A549 (cell line): ENCODE data around the gene SEC23IP.
"Not testable (repeated sequence)": the region's sequence is repeated elsewhere in the genome, so short reads cannot be mapped to it uniquely, and the experiment has no call there.

Source experiments
- CHD2 ChIP-seq: fragments of 150-350 bp; IDR thresholded peaks from 2 replicates; pipeline ENCODE4 v1.6.1; 2014; ENCODE audit warnings: low read length; ENCODE audit not compliant: partially characterized antibody
- CHD4 ChIP-seq: fragments of 200-600 bp; sonication (generic); IDR thresholded peaks from 2 replicates; pipeline ENCODE4 v1.6.1; 2016; ENCODE audit warnings: antibody characterized with exemption, mild to moderate bottlenecking, borderline replicate concordance
- CTCF ChIP-seq: fragments of >200 bp; sonication (Bioruptor Twin); formaldehyde crosslinking; IDR thresholded peaks from 3 replicates; pipeline ENCODE4 v1.5.1; 2016
- ESRRA ChIP-seq: fragments of 150-350 bp; IDR thresholded peaks from 2 replicates; pipeline ENCODE4 v1.6.1; 2014; ENCODE audit warnings: mild to moderate bottlenecking, low read length, borderline replicate concordance
- JUN ChIP-seq, 2 experiments: fragments of >200 bp; sonication (Bioruptor Twin); formaldehyde crosslinking; IDR thresholded peaks; 2 replicates in 1 of 2; 3 replicates in 1 of 2; pipeline ENCODE4 v1.6.1; 2016 to 2017
- RCOR1 ChIP-seq: fragments of 150-350 bp; IDR thresholded peaks from 2 replicates; pipeline ENCODE4 v1.6.1; 2014; ENCODE audit warnings: antibody characterized with exemption, low read length, low read depth
- SREBF2 ChIP-seq: fragments of 450-650 bp; IDR thresholded peaks from 2 replicates; pipeline ENCODE4 v1.6.1; 2014; ENCODE audit warnings: mild to moderate bottlenecking, moderate library complexity
- USF2 ChIP-seq: fragments of 450-650 bp; IDR thresholded peaks from 2 replicates; pipeline ENCODE4 v1.6.1; 2014; ENCODE audit warnings: antibody characterized with exemption

- TF ChIP-seq JUN (IDR thresholded peaks at IDR 0.05); RCOR1; CTCF; CHD2; SREBF2; USF2; CHD4; ESRRA: not testable (repeated sequence)
These were observed 3.8 kb upstream of the SEC23IP start for GRCh38 chr10:119888715-119889114.
